Mesenchymal stem cell (in vitro differentiated cells and primary cell): ENCODE results near the gene FAM170B.

Source experiments
- DNase-seq: peaks from one replicate; pipeline ENCODE4 v3.0.0-alpha.2; 2013
- H2AFZ ChIP-seq: one replicate; pipeline ENCODE4 v1.6.1; 2013; ENCODE audit warnings: low read depth, mild to moderate bottlenecking, control low read depth, inconsistent platforms, low read length, moderate library complexity
- H2AK5ac ChIP-seq: 2 replicates; pipeline ENCODE4 v1.6.1; 2013; ENCODE audit warnings: low read length, moderate library complexity, mild to moderate bottlenecking, inconsistent platforms; ENCODE audit not compliant: severe bottlenecking
- H2BK120ac ChIP-seq: one replicate; pipeline ENCODE4 v1.6.1; 2013; ENCODE audit warnings: low read depth, mild to moderate bottlenecking, inconsistent platforms, low read length, moderate library complexity
- H2BK12ac ChIP-seq, 2 experiments: one replicate each; pipeline ENCODE4 v1.6.1; 2013; ENCODE audit warnings: inconsistent platforms in 2 of 2, low read length in 2 of 2, mild to moderate bottlenecking in 2 of 2, moderate library complexity in 2 of 2, control low read depth in 1 of 2
- H2BK15ac ChIP-seq: one replicate; pipeline ENCODE4 v1.6.1; 2013; ENCODE audit warnings: mild to moderate bottlenecking, low read depth, inconsistent platforms; ENCODE audit not compliant: poor library complexity, severe bottlenecking
- H2BK5ac ChIP-seq: 2 replicates; pipeline ENCODE4 v1.6.1; 2013; ENCODE audit warnings: low read depth, mild to moderate bottlenecking, low read length, control low read depth, inconsistent platforms; ENCODE audit not compliant: poor library complexity, severe bottlenecking
- H3K14ac ChIP-seq, 2 experiments: one replicate each; pipeline ENCODE4 v1.6.1; 2013; ENCODE audit warnings: inconsistent platforms in 2 of 2, low read length in 2 of 2, control low read depth in 1 of 2, mild to moderate bottlenecking in 1 of 2, moderate library complexity in 1 of 2
- H3K18ac ChIP-seq, 2 experiments: one replicate each; pipeline ENCODE4 v1.6.1; 2013; ENCODE audit warnings: inconsistent platforms in 2 of 2, low read length in 2 of 2, control low read depth in 1 of 2, low read depth in 1 of 2, mild to moderate bottlenecking in 1 of 2
- H3K23ac ChIP-seq, 2 experiments: one replicate each; pipeline ENCODE4 v1.6.1; 2013; ENCODE audit warnings: inconsistent platforms in 2 of 2, low read length in 2 of 2, mild to moderate bottlenecking in 2 of 2, moderate library complexity in 2 of 2, control low read depth in 1 of 2
- H3K27ac ChIP-seq: 2 replicates; pipeline ENCODE4 v1.5.1; 2013; ENCODE audit warnings: mild to moderate bottlenecking, moderate library complexity, low read length, control low read depth, inconsistent platforms; ENCODE audit not compliant: poor library complexity, severe bottlenecking
- H3K27me3 ChIP-seq, 2 experiments: 2 replicates each; pipeline versions ENCODE4 v1.6.1 to v1.7.0; 2013; ENCODE audit warnings: low read length in 2 of 2, mild to moderate bottlenecking in 2 of 2, moderate library complexity in 2 of 2, control low read depth in 1 of 2, inconsistent platforms in 1 of 2; ENCODE audit not compliant: control insufficient read depth in 1 of 2, insufficient read depth in 1 of 2
- H3K36me3 ChIP-seq, 2 experiments: 2 replicates each; pipeline versions ENCODE4 v1.6.1 to v1.7.0; 2013; ENCODE audit warnings: low read length in 2 of 2, control low read depth in 1 of 2, inconsistent platforms in 1 of 2, low read depth in 1 of 2, mild to moderate bottlenecking in 1 of 2; ENCODE audit not compliant: insufficient read depth in 2 of 2, control insufficient read depth in 1 of 2
- H3K4ac ChIP-seq, 2 experiments: one replicate each; pipeline ENCODE4 v1.6.1; 2013; ENCODE audit warnings: inconsistent platforms in 2 of 2, low read length in 2 of 2, mild to moderate bottlenecking in 2 of 2, moderate library complexity in 2 of 2, control low read depth in 1 of 2, low read depth in 1 of 2
- H3K4me1 ChIP-seq: 2 replicates; pipeline ENCODE4 v1.6.1; 2013; ENCODE audit warnings: low read depth, low read length, control low read depth; ENCODE audit not compliant: control insufficient read depth, insufficient read depth
- H3K4me2 ChIP-seq: 2 replicates; pipeline ENCODE4 v1.6.1; 2013; ENCODE audit warnings: low read length, mild to moderate bottlenecking, inconsistent platforms; ENCODE audit not compliant: poor library complexity, severe bottlenecking
- H3K4me3 ChIP-seq, 2 experiments: 2 replicates each; pipeline versions ENCODE4 v1.5.1 to v1.7.0; 2013; ENCODE audit warnings: low read length in 2 of 2, mild to moderate bottlenecking in 2 of 2, control low read depth in 1 of 2, low read depth in 1 of 2; ENCODE audit not compliant: insufficient read depth in 1 of 2
- H3K79me1 ChIP-seq: replicated peaks from 2 replicates; pipeline ENCODE4 v1.6.1; 2013; ENCODE audit warnings: mild to moderate bottlenecking, control low read depth, low read length, inconsistent platforms; ENCODE audit not compliant: poor library complexity, severe bottlenecking
- H3K9ac ChIP-seq: 2 replicates; pipeline ENCODE4 v1.7.0; 2013; ENCODE audit warnings: mild to moderate bottlenecking, low read length, moderate library complexity
- H3K9me3 ChIP-seq: 2 replicates; pipeline ENCODE4 v1.7.0; 2013; ENCODE audit warnings: mild to moderate bottlenecking, low read length; ENCODE audit not compliant: control insufficient read depth
- H4K8ac ChIP-seq: one replicate; pipeline ENCODE4 v1.6.1; 2013; ENCODE audit warnings: inconsistent platforms, mild to moderate bottlenecking, low read length, moderate library complexity
- H4K91ac ChIP-seq: one replicate; pipeline ENCODE4 v1.6.1; 2013; ENCODE audit warnings: mild to moderate bottlenecking, low read length, inconsistent platforms
- WGBS: methylation state at CpG from one replicate; pipeline ENCODE4 v1.1.7; 2013; ENCODE audit warnings: mixed read lengths; 5-methylcytosine and 5-hydroxymethylcytosine counted together

The FAM170B gene

GRCh38 chr10:49167425-49168170, 33.8 kb upstream of the FAM170B start:
- Histone ChIP-seq H3K18ac (no peak overlapping the region), H2BK120ac (no peak overlapping the region), H3K14ac (no peak overlapping the region), H3K4me3 (no peak overlapping the region), H4K8ac (no peak overlapping the region), H3K4me1 (peaks cover 1% of the 10 kb centered on the region), H3K27me3 (peaks cover 0 to 16% of the 10 kb centered on the region in 2 experiments), H4K91ac (no peak overlapping the region), H3K23ac (no peak overlapping the region), H3K36me3 (no peaks in the 10 kb centered on the region), H3K9me3 (no peaks in the 10 kb centered on the region), H2AK5ac (no peak overlapping the region), H3K9ac (no peak overlapping the region), H2BK5ac (no peak overlapping the region), H3K4ac (no peak overlapping the region), H3K27ac (no peak overlapping the region), H3K4me2 (no peak overlapping the region), H2BK15ac (no peak overlapping the region), H2BK12ac (no peak overlapping the region), H2AFZ (no peak overlapping the region), H3K79me1 (no peaks in the 10 kb centered on the region)
- no peak for DNase-seq
- 83% methylated on average over 12 of the region's 12 CpGs for WGBS

- no peak overlapping the region for H3K9ac ChIP-seq
- H3K18ac ChIP-seq: no peak overlapping the region
- no peak overlapping the region for H3K27ac ChIP-seq
- no peak overlapping the region for H3K4me2 ChIP-seq
- no peak overlapping the region for H3K4me3 ChIP-seq
- no peaks in the 10 kb centered on the region for H3K79me1 ChIP-seq
- no peak overlapping the region for H2AFZ ChIP-seq
- no peak for DNase-seq
- H3K36me3 ChIP-seq: no peaks in the 10 kb centered on the region
- no peak overlapping the region for H3K14ac ChIP-seq
- no peak overlapping the region for H2BK5ac ChIP-seq
- no peak overlapping the region for H3K4ac ChIP-seq
- no peak overlapping the region for H4K91ac ChIP-seq
- no peak overlapping the region for H4K8ac ChIP-seq
- no peak overlapping the region for H2BK12ac ChIP-seq
- H3K4me1 ChIP-seq: peaks cover 1% of the 10 kb centered on the region
- H3K27me3 ChIP-seq: peaks cover 0 to 19% of the 10 kb centered on the region in 2 experiments
- H2BK15ac ChIP-seq: no peak overlapping the region
- no peak overlapping the region for H3K23ac ChIP-seq
- H2AK5ac ChIP-seq: no peak overlapping the region
- WGBS: 84% methylated on average over 13 of the region's 14 CpGs
- no peaks in the 10 kb centered on the region for H3K9me3 ChIP-seq
- no peak overlapping the region for H2BK120ac ChIP-seq
Observed at GRCh38 chr10:49166484-49167400, 32.9 kb upstream of the FAM170B start.

- H3K18ac ChIP-seq: no peak overlapping the region
- H2BK5ac ChIP-seq: no peak overlapping the region
- H2AFZ ChIP-seq: no peak overlapping the region
- WGBS: 89% methylated on average over 11 of the region's 14 CpGs
- no peak overlapping the region for H4K8ac ChIP-seq
- H3K23ac ChIP-seq: no peak overlapping the region
- no peaks in the 10 kb centered on the region for H3K9me3 ChIP-seq
- H2BK15ac ChIP-seq: no peak overlapping the region
- no peak overlapping the region for H3K27ac ChIP-seq
- no peak overlapping the region for H3K14ac ChIP-seq
- H3K4me1 ChIP-seq: peaks cover 3% of the 10 kb centered on the region
- H3K4me2 ChIP-seq: no peak overlapping the region
- no peak overlapping the region for H3K4me3 ChIP-seq
- no peak overlapping the region for H4K91ac ChIP-seq
- H3K79me1 ChIP-seq: no peaks in the 10 kb centered on the region
- no peak overlapping the region for H2BK120ac ChIP-seq
- no peak overlapping the region for H2BK12ac ChIP-seq
- no peak overlapping the region for H3K9ac ChIP-seq
- H3K36me3 ChIP-seq: no peaks in the 10 kb centered on the region
- no peak for DNase-seq
- no peak overlapping the region for H2AK5ac ChIP-seq
- peaks cover 0 to 15% of the 10 kb centered on the region in 2 experiments for H3K27me3 ChIP-seq
- H3K4ac ChIP-seq: no peak overlapping the region
Observed at GRCh38 chr10:49165821-49166483, 32.1 kb upstream of the FAM170B start.

- Histone ChIP-seq H2BK15ac (no peak overlapping the region), H3K79me1 (no peaks in the 10 kb centered on the region), H4K91ac (no peak overlapping the region), H3K4me3 (no peak overlapping the region), H2BK5ac (no peak overlapping the region), H3K18ac (no peak overlapping the region), H3K36me3 (no peaks in the 10 kb centered on the region), H3K9me3 (no peaks in the 10 kb centered on the region), H2AFZ (no peak overlapping the region), H2BK12ac (no peak overlapping the region), H3K27me3 (peaks cover 0 to 11% of the 10 kb centered on the region in 2 experiments), H2BK120ac (no peak overlapping the region), H3K4me2 (no peak overlapping the region), H2AK5ac (no peak overlapping the region), H3K4me1 (peaks cover 3% of the 10 kb centered on the region), H3K4ac (no peak overlapping the region), H4K8ac (no peak overlapping the region), H3K14ac (no peak overlapping the region), H3K27ac (no peak overlapping the region), H3K23ac (no peak overlapping the region), H3K9ac (no peak overlapping the region)
- no peak for DNase-seq
- WGBS: 69% methylated on average over 7 of the region's 7 CpGs
Observed at GRCh38 chr10:49165259-49165658, 31.4 kb upstream of the FAM170B start.
